HCT116 (cell line): ENCODE data around the gene MAB21L3. TPM values are rescaled to one million over a fixed set of nuclear protein-coding genes. Genes with fewer than 3 reads are reported as not detected.

Source experiments
- ATAC-seq: fragments of 200-7000 bp; cut with Tn5 transposase; 2 replicates; pipeline ENCODE4 v1.9.1; 2020; ENCODE audit warnings: mild to moderate bottlenecking, moderate library complexity
- BruUV-seq: library from RNA; stranded (reverse); fragments of 400-500 nt; replicated peaks from 2 replicates; lab custom pipeline; 2021; lab: Mats Ljungman, UMichigan
- CTCF ChIA-PET: fragments of 300-600 bp; sonication (Branson Sonifier 250); formaldehyde crosslinking; loops from one replicate; lab custom pipeline; 2021; ENCODE audit warnings: antibody characterized with exemption; lab: Charles Lee
- POLR2A ChIA-PET: fragments of 300-600, 350-600 bp; sonication (Branson Sonifier 250); formaldehyde crosslinking; loops from one replicate; lab custom pipeline; 2021; ENCODE audit warnings: antibody characterized with exemption; lab: Charles Lee
- RAD21 ChIA-PET, 2 experiments: fragments of 300-600 bp; sonication (Branson Sonifier 250); formaldehyde crosslinking; loops; one replicate each; lab custom pipeline; 2023; ENCODE audit warnings: low total read pairs in 2 of 2; ENCODE audit not compliant: uncharacterized antibody in 2 of 2, unreplicated experiment in 2 of 2, low non-redundant PET in 1 of 2; lab: Charles Lee
- DNase-seq: peaks from one replicate; pipeline ENCODE4 v3.0.0-alpha.2; 2010; ENCODE audit warnings: low read depth, low spot score
- H2AFZ ChIP-seq: fragments of 200-600 bp; shearing (Covaris generic), sonication (generic); 2 replicates; pipeline ENCODE4 v1.6.1; 2017; ENCODE audit warnings: low read depth, mixed run types, mixed read lengths, antibody characterized with exemption, low read length; ENCODE audit not compliant: poor library complexity, severe bottlenecking
- H3K27ac ChIP-seq: 2 replicates; pipeline ENCODE4 v1.5.1; 2012; ENCODE audit warnings: low read depth, low read length
- H3K27me3 ChIP-seq: fragments of 200-600 bp; sonication (generic); 2 replicates; pipeline ENCODE4 v1.6.1; 2016; ENCODE audit warnings: mixed run types, low read length, mixed read lengths; ENCODE audit not compliant: insufficient read depth
- H3K36me3 ChIP-seq, 2 experiments: fragments of 200-500 bp in 1 of 2; fragments of 200-600 bp in 1 of 2; sonication (Bioruptor generic) in 1 of 2; sonication (generic) in 1 of 2; 2 replicates each; pipeline versions ENCODE4 v1.5.1 to v1.6.1; 2014 to 2016; ENCODE audit warnings: low read length in 2 of 2, inconsistent platforms in 1 of 2, mixed read lengths in 1 of 2, mixed run types in 1 of 2; ENCODE audit not compliant: insufficient read depth in 2 of 2, control insufficient read depth in 1 of 2
- H3K4me1 ChIP-seq, 2 experiments: fragments of 200-600 bp in 1 of 2; sonication (generic) in 1 of 2; 2 replicates each; pipeline versions ENCODE4 v1.5.1 to v1.6.1; 2012 to 2017; ENCODE audit warnings: low read length in 2 of 2, inconsistent platforms in 1 of 2, mild to moderate bottlenecking in 1 of 2, mixed read lengths in 1 of 2, mixed run types in 1 of 2, moderate library complexity in 1 of 2; ENCODE audit not compliant: insufficient read depth in 2 of 2, control insufficient read depth in 1 of 2
- H3K4me2 ChIP-seq: fragments of 200-600 bp; sonication (generic); 2 replicates; pipeline ENCODE4 v1.6.1; 2017; ENCODE audit warnings: mixed run types, low read length, mixed read lengths
- H3K4me3 ChIP-seq, 2 experiments: fragments of 200-600 bp in 1 of 2; sonication (generic) in 1 of 2; replicated peaks in 1 of 2; 2 replicates each; pipeline ENCODE4 v1.5.1; 2011 to 2016; ENCODE audit warnings: low read length in 2 of 2, control low read depth in 1 of 2, low read depth in 1 of 2, mild to moderate bottlenecking in 1 of 2, mixed read lengths in 1 of 2, mixed run types in 1 of 2
- H3K79me2 ChIP-seq: fragments of 200-600 bp; sonication (generic); 2 replicates; pipeline ENCODE4 v1.6.1; 2017; ENCODE audit warnings: mild to moderate bottlenecking, mixed run types, low read length, moderate library complexity, mixed read lengths; ENCODE audit not compliant: insufficient read depth
- H3K9ac ChIP-seq: fragments of 200-600 bp; sonication (generic); 2 replicates; pipeline ENCODE4 v1.6.1; 2016; ENCODE audit warnings: low read length, mixed read lengths
- H3K9me2 ChIP-seq: fragments of 200-600 bp; sonication (generic), shearing (Covaris generic); 2 replicates; pipeline ENCODE4 v1.6.1; 2017; ENCODE audit warnings: mixed run types, mild to moderate bottlenecking, moderate library complexity; ENCODE audit not compliant: insufficient read depth
- H3K9me3 ChIP-seq, 2 experiments: fragments of 200-500 bp in 1 of 2; fragments of 200-600 bp in 1 of 2; sonication (Bioruptor generic) in 1 of 2; sonication (generic) in 1 of 2; 2 replicates each; pipeline ENCODE4 v1.6.1; 2014 to 2017; ENCODE audit warnings: low read length in 2 of 2, mixed read lengths in 2 of 2, inconsistent platforms in 1 of 2, low read depth in 1 of 2, mild to moderate bottlenecking in 1 of 2, mixed run types in 1 of 2, moderate library complexity in 1 of 2; ENCODE audit not compliant: control insufficient read depth in 1 of 2, insufficient read depth in 1 of 2
- H4K20me1 ChIP-seq: fragments of 200-600 bp; sonication (generic), shearing (Covaris generic); 2 replicates; pipeline ENCODE4 v1.6.1; 2017; ENCODE audit warnings: mixed run types, mild to moderate bottlenecking, moderate library complexity; ENCODE audit not compliant: insufficient read depth
- ATF3 ChIP-seq: IDR thresholded peaks from 2 replicates; pipeline ENCODE4 v1.6.1; 2012
- CBX3 ChIP-seq: IDR thresholded peaks from 2 replicates; pipeline ENCODE4 v1.6.1; 2012; ENCODE audit warnings: low read depth
- CEBPB ChIP-seq: IDR thresholded peaks from 2 replicates; pipeline ENCODE4 v1.6.1; 2012; ENCODE audit warnings: low read depth
- CTCF ChIP-seq, 3 experiments: fragments of 200-600 bp in 1 of 3; sonication (generic) in 1 of 3; IDR thresholded peaks in 2 of 3; conservative IDR thresholded peaks in 1 of 3; 2 replicates each; pipeline ENCODE4 v1.5.1; 2012 to 2017; ENCODE audit warnings: low read depth in 2 of 3, low read length in 2 of 3, antibody characterized with exemption in 1 of 3, borderline replicate concordance in 1 of 3, control low read depth in 1 of 3, mild to moderate bottlenecking in 1 of 3, mixed read lengths in 1 of 3, mixed run types in 1 of 3, moderate library complexity in 1 of 3; ENCODE audit not compliant: insufficient read depth in 1 of 3
- EGR1 ChIP-seq: IDR thresholded peaks from 2 replicates; pipeline ENCODE4 v1.6.1; 2012; ENCODE audit warnings: low read depth
- ELF1 ChIP-seq: IDR thresholded peaks from 2 replicates; pipeline ENCODE4 v1.6.1; 2012; ENCODE audit warnings: low read depth, borderline replicate concordance
- EZH2 ChIP-seq: fragments of 200-600 bp; sonication (generic); IDR thresholded peaks from 2 replicates; pipeline ENCODE4 v1.6.1; 2017; ENCODE audit warnings: antibody characterized with exemption, mixed run types
- EZH2phosphoT487 ChIP-seq: fragments of 200-600 bp; IDR thresholded peaks from 2 replicates; pipeline ENCODE4 v1.6.1; 2018; ENCODE audit warnings: antibody characterized with exemption, borderline replicate concordance
- FOSL1 ChIP-seq: IDR thresholded peaks from 2 replicates; pipeline ENCODE4 v1.6.1; 2012; ENCODE audit warnings: low read depth
- JUND ChIP-seq: IDR thresholded peaks from 2 replicates; pipeline ENCODE4 v1.6.1; 2012
- POLR2A ChIP-seq: IDR thresholded peaks from 2 replicates; pipeline ENCODE4 v1.7.0; 2011; ENCODE audit warnings: borderline replicate concordance; ENCODE audit not compliant: insufficient read depth, insufficient read length; ENCODE audit errors: extremely low read depth
- POLR2AphosphoS5 ChIP-seq: IDR thresholded peaks from 2 replicates; pipeline ENCODE4 v1.6.1; 2011; ENCODE audit warnings: mild to moderate bottlenecking, low read depth, low read length, moderate library complexity
- REST ChIP-seq: IDR thresholded peaks from 2 replicates; pipeline ENCODE4 v1.6.1; 2012; ENCODE audit warnings: low read depth
- SIN3A ChIP-seq: IDR thresholded peaks from 2 replicates; pipeline ENCODE4 v1.6.1; 2012; ENCODE audit warnings: low read depth
- SP1 ChIP-seq: IDR thresholded peaks from 2 replicates; pipeline ENCODE4 v1.6.1; 2012; ENCODE audit warnings: low read depth
- TCF7L2 ChIP-seq: IDR thresholded peaks from 2 replicates; pipeline ENCODE4 v1.7.0; 2011; ENCODE audit warnings: borderline replicate concordance, inconsistent platforms; ENCODE audit not compliant: insufficient read depth, insufficient read length; ENCODE audit errors: extremely low read depth
- YY1 ChIP-seq: IDR thresholded peaks from 2 replicates; pipeline ENCODE4 v1.6.1; 2011; ENCODE audit warnings: low read length, low read depth, moderate library complexity, mild to moderate bottlenecking; ENCODE audit not compliant: insufficient replicate concordance; ENCODE audit errors: extremely low read depth
- ZBTB33 ChIP-seq: IDR thresholded peaks from 2 replicates; pipeline ENCODE4 v1.6.1; 2011; ENCODE audit warnings: mild to moderate bottlenecking, low read length, moderate library complexity; ENCODE audit not compliant: insufficient replicate concordance; ENCODE audit errors: extremely low read depth
- ZFX ChIP-seq: fragments of 450-650 bp; IDR thresholded peaks from 2 replicates; pipeline ENCODE4 v1.6.1; 2017
- ZNF274 ChIP-seq: fragments of 200-500 bp; sonication (Bioruptor generic); IDR thresholded peaks from 2 replicates; pipeline ENCODE4 v1.6.1; 2014; ENCODE audit warnings: mild to moderate bottlenecking, low read depth, low read length, inconsistent platforms
- intact Hi-C: fragments of 100-400 bp; cut with micrococcal nuclease; formaldehyde crosslinking; loops from 2 replicates; pipeline ENCODE4 v1.10.0; 2022
- total RNA-seq: library from RNA; stranded (reverse); gene quantifications from one replicate; pipeline ENCODE4 v1.2.1, GENCODE V29; 2021; ENCODE audit not compliant: unreplicated experiment

Gene MAB21L3
- total RNA-seq, 1 experiment from 2014 or later: not detected

- TF ChIP-seq YY1 (no peak), EGR1 (no peak)
Measured at GRCh38 chr1:116104667-116105066, 6.5 kb upstream of the MAB21L3 start (continued).

GRCh38 chr1:116105996-116106395, 5.2 kb upstream of the MAB21L3 start:
- ChIA-PET RAD21 (no interaction called here), CTCF (no interaction called here), POLR2A (no interaction called here)
- Histone ChIP-seq H3K4me2 (no peak overlapping the region), H3K4me1 (peaks cover 5 to 13% of the 10 kb centered on the region in 2 experiments; a peak in 3 of 4 replicates), H4K20me1 (no peaks in the 10 kb centered on the region), H3K9ac (no peak overlapping the region), H3K79me2 (no peaks in the 10 kb centered on the region), H3K4me3 (no peak overlapping the region), H3K36me3 (no peaks in the 10 kb centered on the region), H3K9me2 (no peaks in the 10 kb centered on the region), H2AFZ (no peak overlapping the region), H3K27ac (no peak overlapping the region), H3K9me3 (no peaks in the 10 kb centered on the region), H3K27me3 (no peaks in the 10 kb centered on the region)
- no TSS peak for BruUV-seq
- intact Hi-C loops: no loop called here
- no peak for ATAC-seq
- DNase-seq: no peak
- TF ChIP-seq FOSL1 (no peak), CEBPB (no peak), ELF1 (no peak), POLR2A (no peak), ZBTB33 (no peak), TCF7L2 (no peak), EGR1 (no peak), REST (no peak), ATF3 (no peak), EZH2phosphoT487 (no peak), ZNF274 (no peak), EZH2 (no peak), CTCF (IDR thresholded peaks at IDR 0.05 in 2 of 3, conservative IDR thresholded peaks at IDR 0.05 in 1 of 3; ENCODE audit: borderline replicate concordance in 1 of 3, insufficient read depth in 1 of 3, low read depth in 2 of 3, low read length in 2 of 3) (no peak), ZFX (no peak), CBX3 (no peak), SP1 (no peak), POLR2AphosphoS5 (no peak), SIN3A (no peak), JUND (no peak)
